A549 (cell line): ENCODE data around the gene CCDC197.

Experiments used
- ATOH8 ChIP-seq: fragments of 250-450 bp; sonication (Bioruptor Pico); IDR thresholded peaks from 2 replicates; pipeline ENCODE4 v1.5.0; 2020; ENCODE audit warnings: low read depth, mild to moderate bottlenecking, moderate library complexity
- BHLHE40 ChIP-seq: IDR thresholded peaks from 2 replicates; pipeline ENCODE4 v1.6.1; 2012; ENCODE audit warnings: low read depth, low read length, inconsistent platforms
- CHD2 ChIP-seq: fragments of 150-350 bp; IDR thresholded peaks from 2 replicates; pipeline ENCODE4 v1.6.1; 2014; ENCODE audit warnings: low read length; ENCODE audit not compliant: partially characterized antibody
- EP300 ChIP-seq, 2 experiments: fragments of >200 bp; sonication (Bioruptor Twin); formaldehyde crosslinking; IDR thresholded peaks; 2 replicates in 1 of 2; 3 replicates in 1 of 2; pipeline ENCODE4 v1.6.1; 2016 to 2017
- ESRRA ChIP-seq: fragments of 150-350 bp; IDR thresholded peaks from 2 replicates; pipeline ENCODE4 v1.6.1; 2014; ENCODE audit warnings: mild to moderate bottlenecking, low read length, borderline replicate concordance
- HOXA7 ChIP-seq: fragments of 250-450 bp; sonication (Bioruptor Pico); IDR thresholded peaks from 2 replicates; pipeline ENCODE4 v1.5.0; 2020; ENCODE audit warnings: mild to moderate bottlenecking, moderate library complexity
- JUNB ChIP-seq: fragments of >200 bp; sonication (Bioruptor Twin); formaldehyde crosslinking; IDR thresholded peaks from 2 replicates; pipeline ENCODE4 v1.6.1; 2016
- MAX ChIP-seq: IDR thresholded peaks from 2 replicates; pipeline ENCODE4 v1.6.1; 2012
- POLR2A ChIP-seq: IDR thresholded peaks from 2 replicates; pipeline ENCODE4 v1.6.1; 2012; ENCODE audit warnings: mild to moderate bottlenecking, low read length
- POLR2AphosphoS2 ChIP-seq: conservative IDR thresholded peaks from 2 replicates; pipeline ENCODE4 v1.6.1; 2012; ENCODE audit warnings: low read length, improper control_type of control experiment, inconsistent platforms
- RAD21 ChIP-seq, 2 experiments: fragments of >200 bp in 1 of 2; sonication (Bioruptor Twin) in 1 of 2; formaldehyde crosslinking in 1 of 2; IDR thresholded peaks in 1 of 2; conservative IDR thresholded peaks in 1 of 2; 2 replicates in 1 of 2; 3 replicates in 1 of 2; pipeline ENCODE4 v1.6.1; 2012 to 2018; ENCODE audit warnings: inconsistent platforms in 1 of 2
- SREBF2 ChIP-seq: fragments of 450-650 bp; IDR thresholded peaks from 2 replicates; pipeline ENCODE4 v1.6.1; 2014; ENCODE audit warnings: mild to moderate bottlenecking, moderate library complexity
- TF ChIP-seq, protein P1 (sequence below): fragments of >200 bp; sonication (Bioruptor Twin); formaldehyde crosslinking; IDR thresholded peaks from 3 replicates; pipeline ENCODE4 v1.5.1; 2016
- TF ChIP-seq, protein P2 (sequence below): fragments of 250-450 bp; sonication (Bioruptor Pico); IDR thresholded peaks from 2 replicates; pipeline ENCODE4 v1.5.0; 2021; ENCODE audit warnings: mild to moderate bottlenecking, moderate library complexity, borderline replicate concordance

GRCh38 chr14:93967637-93968250, 29.4 kb upstream of the CCDC197 start:
- TF ChIP-seq BHLHE40 (no peak), RAD21 (conservative IDR thresholded peaks at IDR 0.05 in 1 of 2, IDR thresholded peaks at IDR 0.05 in 1 of 2) (no peak), MAX (no peak), CHD2 (no peak), POLR2A (no peak), SREBF2 (no peak), ESRRA (no peak), EP300 (IDR thresholded peaks at IDR 0.05) (no peak), HOXA7 (no peak), ATOH8 (CRISPR knock-in tag) (no peak), POLR2AphosphoS2 (no peak), JUNB (no peak)
- TF ChIP-seq, protein P1, sequence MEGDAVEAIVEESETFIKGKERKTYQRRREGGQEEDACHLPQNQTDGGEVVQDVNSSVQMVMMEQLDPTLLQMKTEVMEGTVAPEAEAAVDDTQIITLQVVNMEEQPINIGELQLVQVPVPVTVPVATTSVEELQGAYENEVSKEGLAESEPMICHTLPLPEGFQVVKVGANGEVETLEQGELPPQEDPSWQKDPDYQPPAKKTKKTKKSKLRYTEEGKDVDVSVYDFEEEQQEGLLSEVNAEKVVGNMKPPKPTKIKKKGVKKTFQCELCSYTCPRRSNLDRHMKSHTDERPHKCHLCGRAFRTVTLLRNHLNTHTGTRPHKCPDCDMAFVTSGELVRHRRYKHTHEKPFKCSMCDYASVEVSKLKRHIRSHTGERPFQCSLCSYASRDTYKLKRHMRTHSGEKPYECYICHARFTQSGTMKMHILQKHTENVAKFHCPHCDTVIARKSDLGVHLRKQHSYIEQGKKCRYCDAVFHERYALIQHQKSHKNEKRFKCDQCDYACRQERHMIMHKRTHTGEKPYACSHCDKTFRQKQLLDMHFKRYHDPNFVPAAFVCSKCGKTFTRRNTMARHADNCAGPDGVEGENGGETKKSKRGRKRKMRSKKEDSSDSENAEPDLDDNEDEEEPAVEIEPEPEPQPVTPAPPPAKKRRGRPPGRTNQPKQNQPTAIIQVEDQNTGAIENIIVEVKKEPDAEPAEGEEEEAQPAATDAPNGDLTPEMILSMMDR: no peak
- TF ChIP-seq, protein P2, sequence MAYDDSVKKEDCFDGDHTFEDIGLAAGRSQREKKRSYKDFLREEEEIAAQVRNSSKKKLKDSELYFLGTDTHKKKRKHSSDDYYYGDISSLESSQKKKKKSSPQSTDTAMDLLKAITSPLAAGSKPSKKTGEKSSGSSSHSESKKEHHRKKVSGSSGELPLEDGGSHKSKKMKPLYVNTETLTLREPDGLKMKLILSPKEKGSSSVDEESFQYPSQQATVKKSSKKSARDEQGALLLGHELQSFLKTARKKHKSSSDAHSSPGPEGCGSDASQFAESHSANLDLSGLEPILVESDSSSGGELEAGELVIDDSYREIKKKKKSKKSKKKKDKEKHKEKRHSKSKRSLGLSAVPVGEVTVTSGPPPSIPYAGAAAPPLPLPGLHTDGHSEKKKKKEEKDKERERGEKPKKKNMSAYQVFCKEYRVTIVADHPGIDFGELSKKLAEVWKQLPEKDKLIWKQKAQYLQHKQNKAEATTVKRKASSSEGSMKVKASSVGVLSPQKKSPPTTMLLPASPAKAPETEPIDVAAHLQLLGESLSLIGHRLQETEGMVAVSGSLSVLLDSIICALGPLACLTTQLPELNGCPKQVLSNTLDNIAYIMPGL (CRISPR knock-in tag): no peak
